ENCODE measurements around the gene PNPLA2. TPM values are rescaled to one million over a fixed set of nuclear protein-coding genes. Genes with fewer than 3 reads are reported as not detected.

PNPLA2 gene
- total and polyA plus RNA-seq, 4 experiments from 2014 or later: 12.2 to 201 (median 118) TPM

Other genes starting within 250 kb of the PNPLA2 start
- 10 to 100 TPM; 49.2 to 54.5 TPM for gene PHRF1, start 242.4 kb upstream of the PNPLA2 start, total RNA-seq
- 10 to 100 TPM in 1 of 2 donors, under 1 TPM in 1; 0.93 to 17.0 TPM for gene PHRF1, start 242.4 kb upstream of the PNPLA2 start, polyA plus RNA-seq
- 10 to 100 TPM; 67.6 to 76.6 TPM for gene IRF7, start 203.0 kb upstream of the PNPLA2 start, total RNA-seq
- gene IRF7, start 203.0 kb upstream of the PNPLA2 start, polyA plus RNA-seq: 10 to 100 TPM; 20.8 to 37.4 TPM
- gene CDHR5, start 194.0 kb upstream of the PNPLA2 start, total RNA-seq: not detected
- not detected for gene CDHR5, start 194.0 kb upstream of the PNPLA2 start, polyA plus RNA-seq
- not detected for gene SCT, start 191.7 kb upstream of the PNPLA2 start, total RNA-seq
- gene SCT, start 191.7 kb upstream of the PNPLA2 start, polyA plus RNA-seq: not detected
- 1 to 10 TPM in 1 of 2 experiments, under 1 TPM in 1; 0.64 to 1.0 TPM for gene DRD4, start 181.6 kb upstream of the PNPLA2 start, total RNA-seq
- not detected for gene DRD4, start 181.6 kb upstream of the PNPLA2 start, polyA plus RNA-seq
- gene DEAF1, start 123.7 kb upstream of the PNPLA2 start, total RNA-seq: 10 to 100 TPM; 41.3 to 44.3 TPM
- 10 to 100 TPM; 34.5 to 50.8 TPM for gene DEAF1, start 123.7 kb upstream of the PNPLA2 start, polyA plus RNA-seq
- 10 to 100 TPM; 44.7 to 47.3 TPM for gene TMEM80, start 123.1 kb upstream of the PNPLA2 start, total RNA-seq
- 10 to 100 TPM; 27.0 to 32.6 TPM for gene TMEM80, start 123.1 kb upstream of the PNPLA2 start, polyA plus RNA-seq
- gene EPS8L2, start 112.7 kb upstream of the PNPLA2 start, total RNA-seq: 10 to 100 TPM; 17.4 to 17.8 TPM
- gene EPS8L2, start 112.7 kb upstream of the PNPLA2 start, polyA plus RNA-seq: 10 to 100 TPM; 15.4 to 19.5 TPM
- gene TALDO1, start 71.5 kb upstream of the PNPLA2 start, total RNA-seq: 10 to 100 TPM; 80.4 to 90.5 TPM
- 100 to 1,000 TPM; 174 to 244 TPM for gene TALDO1, start 71.5 kb upstream of the PNPLA2 start, polyA plus RNA-seq
- 10 to 100 TPM; 51.5 to 64.9 TPM for gene GATD1, start 41.4 kb upstream of the PNPLA2 start, total RNA-seq
- 10 to 100 TPM in 1 of 2 donors, 1 to 10 TPM in 1; 4.3 to 15.0 TPM for gene GATD1, start 41.4 kb upstream of the PNPLA2 start, polyA plus RNA-seq
- gene CEND1, start 28.8 kb upstream of the PNPLA2 start, total RNA-seq: under 1 TPM in 1 of 2 experiments, not detected in 1; 0.19 TPM
- gene CEND1, start 28.8 kb upstream of the PNPLA2 start, polyA plus RNA-seq: not detected
- gene SLC25A22, start 20.6 kb upstream of the PNPLA2 start, total RNA-seq: 10 to 100 TPM; 24.0 to 24.1 TPM
- gene SLC25A22, start 20.6 kb upstream of the PNPLA2 start, polyA plus RNA-seq: 10 to 100 TPM in 1 of 2 donors, 1 to 10 TPM in 1; 9.4 to 13.5 TPM
- 10 to 100 TPM; 32.5 to 34.8 TPM for gene PIDD1, start 13.7 kb upstream of the PNPLA2 start, total RNA-seq
- 1 to 10 TPM; 7.0 to 7.8 TPM for gene PIDD1, start 13.7 kb upstream of the PNPLA2 start, polyA plus RNA-seq
- 1,000 to 10,000 TPM; 4,870 to 5,155 TPM for gene RPLP2, start 8.9 kb upstream of the PNPLA2 start, total RNA-seq
- 1,000 to 10,000 TPM; 1,822 to 3,757 TPM for gene RPLP2, start 8.9 kb upstream of the PNPLA2 start, polyA plus RNA-seq
- gene CRACR2B, start 9.0 kb downstream of the PNPLA2 start, total RNA-seq: under 1 TPM in 1 of 2 experiments, not detected in 1; 0.55 TPM
- gene CRACR2B, start 9.0 kb downstream of the PNPLA2 start, polyA plus RNA-seq: not detected
- gene CD151, start 14.0 kb downstream of the PNPLA2 start, total RNA-seq: 10 to 100 TPM; 20.7 to 23.4 TPM
- 10 to 100 TPM in 1 of 2 donors, 1 to 10 TPM in 1; 9.7 to 24.8 TPM for gene CD151, start 14.0 kb downstream of the PNPLA2 start, polyA plus RNA-seq
- gene POLR2L, start 23.6 kb downstream of the PNPLA2 start, total RNA-seq: 10 to 100 TPM; 55.8 to 56.2 TPM
- gene POLR2L, start 23.6 kb downstream of the PNPLA2 start, polyA plus RNA-seq: 100 to 1,000 TPM in 1 of 2 donors, 10 to 100 TPM in 1; 83.7 to 108 TPM
- gene TSPAN4, start 23.9 kb downstream of the PNPLA2 start, total RNA-seq: 1 to 10 TPM; 5.3 to 5.8 TPM
- 1 to 10 TPM; 1.8 to 3.5 TPM for gene TSPAN4, start 23.9 kb downstream of the PNPLA2 start, polyA plus RNA-seq
- 10 to 100 TPM; 52.1 to 59.2 TPM for gene CHID1, start 91.9 kb downstream of the PNPLA2 start, total RNA-seq
- 10 to 100 TPM; 46.9 to 82.3 TPM for gene CHID1, start 91.9 kb downstream of the PNPLA2 start, polyA plus RNA-seq
- 10 to 100 TPM; 81.7 to 87.4 TPM for gene AP2A2, start 107.0 kb downstream of the PNPLA2 start, total RNA-seq
- 10 to 100 TPM in 1 of 2 donors, 1 to 10 TPM in 1; 5.1 to 14.1 TPM for gene AP2A2, start 107.0 kb downstream of the PNPLA2 start, polyA plus RNA-seq
- gene MUC6, start 217.8 kb downstream of the PNPLA2 start, total RNA-seq: not detected
- gene MUC6, start 217.8 kb downstream of the PNPLA2 start, polyA plus RNA-seq: under 1 TPM in 1 of 2 donors, not detected in 1; 0.13 TPM

All from CD4-positive, alpha-beta memory T cell (primary cell).